CD4-positive, CD25-positive, alpha-beta regulatory T cell (primary cell): ENCODE results near the gene NALCN. TPM values are rescaled to one million over a fixed set of nuclear protein-coding genes. Genes with fewer than 3 reads are reported as not detected.

Source experiments
- ATAC-seq, 2 donors: fragments of 150-1000 bp; cut with Tn5 transposase; one replicate each; pipeline ENCODE4 v1.10.0; 2021; ENCODE audit warnings: low read depth in 2 of 2, moderate number of reproducible peaks in 2 of 2, moderate library complexity in 1 of 2
- DNase-seq, 3 donors: peaks; one replicate each; pipeline versions ENCODE4 v3.0.0 to v3.0.0-alpha.2; 2012 to 2022; ENCODE audit warnings: mixed read lengths in 1 of 3
- H3K27ac ChIP-seq: one replicate; pipeline ENCODE4 v1.7.0; 2013; ENCODE audit warnings: mild to moderate bottlenecking, low read length; ENCODE audit not compliant: insufficient read depth, poor library complexity, severe bottlenecking
- H3K27me3 ChIP-seq: one replicate; pipeline ENCODE4 v1.7.0; 2013; ENCODE audit warnings: low read length; ENCODE audit not compliant: control insufficient read depth, insufficient read depth
- H3K36me3 ChIP-seq: one replicate; pipeline ENCODE4 v1.7.0; 2013; ENCODE audit warnings: mild to moderate bottlenecking, low read length, moderate library complexity; ENCODE audit not compliant: control insufficient read depth, insufficient read depth
- H3K4me1 ChIP-seq: 2 replicates; pipeline ENCODE4 v1.7.0; 2013; ENCODE audit warnings: mild to moderate bottlenecking, low read length; ENCODE audit not compliant: insufficient read depth, control insufficient read depth, poor library complexity, severe bottlenecking
- H3K4me3 ChIP-seq: one replicate; pipeline ENCODE4 v1.7.0; 2013; ENCODE audit warnings: low read depth, mild to moderate bottlenecking, low read length, moderate library complexity
- H3K9me3 ChIP-seq, 2 experiments: 1 replicate in 1 of 2; 2 replicates in 1 of 2; pipeline ENCODE4 v1.7.0; 2013; ENCODE audit warnings: low read length in 2 of 2, mild to moderate bottlenecking in 1 of 2, moderate library complexity in 1 of 2; ENCODE audit not compliant: control insufficient read depth in 2 of 2
- H3K27ac Mint-ChIP-seq, 3 donors: one replicate each; pipeline ENCODE4 v1.8.0; 2020 to 2022; ENCODE audit warnings: mild to moderate bottlenecking in 3 of 3, mixed read lengths in 3 of 3, moderate library complexity in 2 of 3
- H3K27me3 Mint-ChIP-seq: one replicate; pipeline ENCODE4 v1.8.0; 2022; ENCODE audit warnings: mild to moderate bottlenecking, mixed read lengths
- H3K36me3 Mint-ChIP-seq: one replicate; pipeline ENCODE4 v1.8.0; 2020; ENCODE audit warnings: mixed read lengths
- H3K4me1 Mint-ChIP-seq, 4 donors: one replicate each; pipeline ENCODE4 v1.8.0; 2020 to 2022; ENCODE audit warnings: mixed read lengths in 4 of 4, mild to moderate bottlenecking in 1 of 4
- H3K4me3 Mint-ChIP-seq, 4 donors: one replicate each; pipeline ENCODE4 v1.8.0; 2020 to 2022; ENCODE audit warnings: mild to moderate bottlenecking in 4 of 4, mixed read lengths in 4 of 4, moderate library complexity in 3 of 4
- H3K9me3 Mint-ChIP-seq, 7 donors: one replicate each; pipeline ENCODE4 v1.8.0; 2020 to 2022; ENCODE audit warnings: mixed read lengths in 7 of 7, mild to moderate bottlenecking in 3 of 7, moderate library complexity in 2 of 7
- polyA plus RNA-seq, 4 donors: library from polyadenylated mRNA; unstranded; fragments of 300-500 nt; fragmentation: Illumina TruSeq; gene quantifications; one replicate each; pipeline ENCODE4 v1.2.3, GENCODE V29; 2021
- total RNA-seq: library from RNA; stranded (reverse); gene quantifications from one replicate; pipeline ENCODE4 v1.2.3, GENCODE V29; 2022

The NALCN gene
- total and polyA plus RNA-seq, 5 donors from 2014 or later: not detected

GRCh38 chr13:101451641-101452040 is 35.3 kb upstream of the NALCN start:
- Mint-ChIP-seq H3K4me3 (no peak overlapping the region), H3K27me3 (peaks cover 7% of the 10 kb centered on the region), H3K36me3 (no peaks in the 10 kb centered on the region), H3K27ac (no peak overlapping the region), H3K4me1 (no peaks in the 10 kb centered on the region), H3K9me3 (peaks cover 0 to 4% (median 0%) of the 10 kb centered on the region in 7 donors)
- no peak for ATAC-seq
- H3K4me3 ChIP-seq: no peak overlapping the region
- no peaks in the 10 kb centered on the region for H3K27me3 ChIP-seq
- peaks cover 9% of the 10 kb centered on the region for H3K4me1 ChIP-seq
- H3K9me3 ChIP-seq: no peaks in the 10 kb centered on the region
- no peak for DNase-seq
- H3K27ac ChIP-seq: no peak overlapping the region
- no peaks in the 10 kb centered on the region for H3K36me3 ChIP-seq

GRCh38 chr13:101450749-101451130 is 34.4 kb upstream of the NALCN start:
- ATAC-seq (no peak), DNase-seq (no peak)
- peaks cover 9% of the 10 kb centered on the region for H3K4me1 ChIP-seq
- H3K9me3 Mint-ChIP-seq: peaks cover 0 to 4% (median 0%) of the 10 kb centered on the region in 7 donors
- H3K9me3 ChIP-seq: no peaks in the 10 kb centered on the region
- H3K4me3 Mint-ChIP-seq: no peak overlapping the region
- H3K27ac ChIP-seq: no peak overlapping the region
- H3K27me3 ChIP-seq: no peaks in the 10 kb centered on the region
- no peaks in the 10 kb centered on the region for H3K36me3 ChIP-seq
- no peaks in the 10 kb centered on the region for H3K4me1 Mint-ChIP-seq
- no peak overlapping the region for H3K4me3 ChIP-seq
- H3K27me3 Mint-ChIP-seq: peaks cover 7% of the 10 kb centered on the region
- no peaks in the 10 kb centered on the region for H3K36me3 Mint-ChIP-seq
- H3K27ac Mint-ChIP-seq: no peak overlapping the region

- Mint-ChIP-seq H3K9me3 (peaks cover 0 to 4% (median 0%) of the 10 kb centered on the region in 7 donors), H3K27me3 (peaks cover 4% of the 10 kb centered on the region)
Measured at GRCh38 chr13:101449790-101450748, 33.8 kb upstream of the NALCN start.

GRCh38 chr13:101447852-101448251 is 31.5 kb upstream of the NALCN start:
- Histone ChIP-seq H3K27me3 (no peaks in the 10 kb centered on the region), H3K27ac (no peak overlapping the region), H3K4me1 (no peaks in the 10 kb centered on the region), H3K9me3 (no peaks in the 10 kb centered on the region), H3K4me3 (no peak overlapping the region), H3K36me3 (no peaks in the 10 kb centered on the region)
- DNase-seq: no peak
- Mint-ChIP-seq H3K4me3 (no peak overlapping the region), H3K36me3 (no peaks in the 10 kb centered on the region), H3K9me3 (peaks cover 0 to 6% (median 0%) of the 10 kb centered on the region in 7 donors), H3K27ac (no peak overlapping the region), H3K27me3 (no peaks in the 10 kb centered on the region), H3K4me1 (no peaks in the 10 kb centered on the region)
- no peak for ATAC-seq

More at GRCh38 chr13:101449790-101450748, 33.8 kb upstream of the NALCN start:
- Mint-ChIP-seq H3K27ac (no peak overlapping the region), H3K36me3 (no peaks in the 10 kb centered on the region), H3K4me1 (no peaks in the 10 kb centered on the region), H3K4me3 (no peak overlapping the region)
- H3K9me3 ChIP-seq: no peaks in the 10 kb centered on the region
- H3K4me1 ChIP-seq: peaks cover 9% of the 10 kb centered on the region
- H3K4me3 ChIP-seq: no peak overlapping the region
- no peaks in the 10 kb centered on the region for H3K36me3 ChIP-seq
- H3K27me3 ChIP-seq: no peaks in the 10 kb centered on the region
- ATAC-seq (no peak), DNase-seq (no peak)
- H3K27ac ChIP-seq: no peak overlapping the region

GRCh38 chr13:101434486-101434885 is 18.2 kb upstream of the NALCN start:
- H3K4me1 ChIP-seq: no peaks in the 10 kb centered on the region
- no peaks in the 10 kb centered on the region for H3K9me3 ChIP-seq
- H3K4me1 Mint-ChIP-seq: no peaks in the 10 kb centered on the region
- H3K36me3 ChIP-seq: no peaks in the 10 kb centered on the region
- no peak for ATAC-seq
- no peak for DNase-seq
- no peak overlapping the region for H3K4me3 Mint-ChIP-seq
- H3K27ac ChIP-seq: no peak overlapping the region
- H3K4me3 ChIP-seq: no peak overlapping the region
- H3K27ac Mint-ChIP-seq: no peak overlapping the region
- peaks cover 0 to 5% (median 0%) of the 10 kb centered on the region in 7 donors for H3K9me3 Mint-ChIP-seq
- H3K36me3 Mint-ChIP-seq: no peaks in the 10 kb centered on the region
- peaks cover 4% of the 10 kb centered on the region for H3K27me3 Mint-ChIP-seq
- peaks cover 2% of the 10 kb centered on the region for H3K27me3 ChIP-seq

GRCh38 chr13:101433895-101434294 is 17.6 kb upstream of the NALCN start:
- H3K4me3 Mint-ChIP-seq: no peak overlapping the region
- H3K9me3 Mint-ChIP-seq: peaks cover 0 to 5% (median 0%) of the 10 kb centered on the region in 7 donors
- H3K27me3 Mint-ChIP-seq: peaks cover 4% of the 10 kb centered on the region
- H3K9me3 ChIP-seq: no peaks in the 10 kb centered on the region
- H3K27ac ChIP-seq: no peak overlapping the region
- DNase-seq: no peak
- peaks cover 2% of the 10 kb centered on the region for H3K27me3 ChIP-seq
- H3K4me3 ChIP-seq: no peak overlapping the region
- H3K36me3 ChIP-seq: no peaks in the 10 kb centered on the region
- no peaks in the 10 kb centered on the region for H3K36me3 Mint-ChIP-seq
- H3K4me1 ChIP-seq: no peaks in the 10 kb centered on the region
- ATAC-seq: no peak
- no peak overlapping the region for H3K27ac Mint-ChIP-seq
- H3K4me1 Mint-ChIP-seq: no peaks in the 10 kb centered on the region

GRCh38 chr13:101429733-101430132 is 13.4 kb upstream of the NALCN start:
- Histone ChIP-seq H3K9me3 (no peaks in the 10 kb centered on the region), H3K27me3 (peaks cover 2% of the 10 kb centered on the region), H3K4me3 (no peak overlapping the region), H3K36me3 (no peaks in the 10 kb centered on the region), H3K4me1 (no peaks in the 10 kb centered on the region), H3K27ac (no peak overlapping the region)
- Mint-ChIP-seq H3K27me3 (peaks cover 4% of the 10 kb centered on the region), H3K4me1 (no peaks in the 10 kb centered on the region), H3K27ac (no peak overlapping the region), H3K9me3 (peaks cover 0 to 2% (median 0%) of the 10 kb centered on the region in 7 donors), H3K4me3 (no peak overlapping the region), H3K36me3 (no peaks in the 10 kb centered on the region)
- DNase-seq: no peak
- no peak for ATAC-seq

GRCh38 chr13:101425623-101426022 is 9.3 kb upstream of the NALCN start:
- Mint-ChIP-seq H3K4me1 (no peaks in the 10 kb centered on the region), H3K27me3 (no peaks in the 10 kb centered on the region), H3K4me3 (no peak overlapping the region), H3K36me3 (no peaks in the 10 kb centered on the region), H3K9me3 (no peaks in the 10 kb centered on the region), H3K27ac (no peak overlapping the region)
- Histone ChIP-seq H3K9me3 (no peaks in the 10 kb centered on the region), H3K36me3 (no peaks in the 10 kb centered on the region), H3K27ac (no peak overlapping the region), H3K4me3 (no peak overlapping the region), H3K27me3 (no peaks in the 10 kb centered on the region), H3K4me1 (no peaks in the 10 kb centered on the region)
- DNase-seq (no peak), ATAC-seq (no peak)
